K562 (cell line): ENCODE measurements around the gene TDRD9. TPM values are rescaled to one million over a fixed set of nuclear protein-coding genes. Genes with fewer than 3 reads are reported as not detected.

ENCODE experiments used
- CHD2 ChIP-seq: IDR thresholded peaks from 2 replicates; pipeline ENCODE4 v1.6.1; 2011; ENCODE audit warnings: low read depth, low read length
- LARP7 ChIP-seq: fragments of 450-650 bp; IDR thresholded peaks from 2 replicates; pipeline ENCODE4 v1.6.1; 2016
- PPARD ChIP-seq: fragments of 250-450 bp; sonication (Bioruptor Pico); IDR thresholded peaks from 2 replicates; pipeline ENCODE4 v1.8.0; 2022; ENCODE audit warnings: inconsistent platforms, mild to moderate bottlenecking, moderate library complexity
- polyA plus RNA-seq, 8 experiments: library from polyadenylated mRNA; depleted of rRNA in 4 of 8; stranded (reverse) in 5 of 8; unstranded in 3 of 8; fragments of >200 nt; fragmentation: Nextera tagmentation in 2 of 8; fragmentation: Illumina TruSeq in 1 of 8; extraction: Ambion mirVana in 2 of 8; extraction: Trizol in 1 of 8; gene quantifications; 2 replicates each; pipeline versions ENCODE4 v1.2.1 to v1.2.3, GENCODE V29; 2011 to 2014; ENCODE audit warnings: inconsistent platforms in 1 of 8, missing spikeins in 1 of 8
- total RNA-seq, 7 experiments: library from RNA; depleted of rRNA in 6 of 7; stranded (reverse); fragments of >200 nt in 6 of 7; fragmentation: Illumina TruSeq in 2 of 7; extraction: Trizol in 2 of 7; gene quantifications; 2 replicates each; pipeline versions ENCODE4 v1.2.1 to v1.2.3, GENCODE V29; 2011 to 2021; ENCODE audit warnings: low replicate concordance in 1 of 7
- TF ChIP-seq, protein P1 (sequence below): fragments of 250-450 bp; sonication (Bioruptor Pico); IDR thresholded peaks from 2 replicates; pipeline ENCODE4 v1.4.0; 2020; ENCODE audit warnings: mild to moderate bottlenecking, moderate library complexity, borderline replicate concordance
- TF ChIP-seq, protein P2 (sequence below): IDR thresholded peaks from 3 replicates; pipeline ENCODE4 v1.6.1; 2011; ENCODE audit warnings: borderline replicate concordance, mild to moderate bottlenecking; ENCODE audit not compliant: insufficient read length, insufficient read depth

Gene TDRD9
- total and polyA plus RNA-seq, 9 of the 15 experiments (the other 6 are each of a cell fraction or from before 2014, with no cell fraction given), result 0.04 to 0.14 (median 0.04) TPM; not detected in 5

DNA sequence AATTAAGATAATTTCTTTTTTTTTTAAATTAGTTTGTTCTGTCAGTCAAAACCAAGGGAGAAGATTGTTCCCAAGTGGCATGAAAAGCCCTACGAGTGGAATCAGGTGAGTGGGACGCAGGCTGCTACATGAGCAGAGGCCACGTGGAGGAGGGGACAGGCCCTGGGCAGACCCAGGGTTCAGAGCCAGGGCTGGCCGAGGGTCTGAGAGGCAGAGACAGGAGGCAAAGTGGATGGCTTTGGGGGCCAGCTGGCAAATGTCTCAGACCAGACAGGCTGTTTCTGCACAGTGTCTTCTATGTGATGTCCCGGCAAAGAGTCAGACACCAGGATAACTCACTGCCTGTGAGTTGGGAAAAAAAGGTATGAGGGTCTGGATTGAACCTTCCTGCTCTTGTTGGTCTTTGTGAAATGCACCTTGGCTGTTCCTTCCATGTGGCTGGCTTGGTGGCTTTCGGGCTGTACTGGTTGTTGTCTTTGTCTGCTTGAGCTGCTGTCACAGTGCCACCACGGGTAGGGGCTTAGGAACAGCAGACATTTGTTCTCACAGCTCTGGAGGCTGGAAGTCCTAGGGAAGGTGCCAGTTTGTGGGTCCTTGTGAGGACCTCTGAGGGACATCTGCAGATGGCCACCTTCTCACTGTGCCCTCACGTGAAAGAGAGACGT, 121.5 kb downstream of the TDRD9 start (continued):
- TF ChIP-seq, protein P1, sequence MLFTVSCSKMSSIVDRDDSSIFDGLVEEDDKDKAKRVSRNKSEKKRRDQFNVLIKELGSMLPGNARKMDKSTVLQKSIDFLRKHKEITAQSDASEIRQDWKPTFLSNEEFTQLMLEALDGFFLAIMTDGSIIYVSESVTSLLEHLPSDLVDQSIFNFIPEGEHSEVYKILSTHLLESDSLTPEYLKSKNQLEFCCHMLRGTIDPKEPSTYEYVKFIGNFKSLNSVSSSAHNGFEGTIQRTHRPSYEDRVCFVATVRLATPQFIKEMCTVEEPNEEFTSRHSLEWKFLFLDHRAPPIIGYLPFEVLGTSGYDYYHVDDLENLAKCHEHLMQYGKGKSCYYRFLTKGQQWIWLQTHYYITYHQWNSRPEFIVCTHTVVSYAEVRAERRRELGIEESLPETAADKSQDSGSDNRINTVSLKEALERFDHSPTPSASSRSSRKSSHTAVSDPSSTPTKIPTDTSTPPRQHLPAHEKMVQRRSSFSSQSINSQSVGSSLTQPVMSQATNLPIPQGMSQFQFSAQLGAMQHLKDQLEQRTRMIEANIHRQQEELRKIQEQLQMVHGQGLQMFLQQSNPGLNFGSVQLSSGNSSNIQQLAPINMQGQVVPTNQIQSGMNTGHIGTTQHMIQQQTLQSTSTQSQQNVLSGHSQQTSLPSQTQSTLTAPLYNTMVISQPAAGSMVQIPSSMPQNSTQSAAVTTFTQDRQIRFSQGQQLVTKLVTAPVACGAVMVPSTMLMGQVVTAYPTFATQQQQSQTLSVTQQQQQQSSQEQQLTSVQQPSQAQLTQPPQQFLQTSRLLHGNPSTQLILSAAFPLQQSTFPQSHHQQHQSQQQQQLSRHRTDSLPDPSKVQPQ (CRISPR knock-in tag), result no peak
- TF ChIP-seq LARP7, result no peak
- TF ChIP-seq PPARD (CRISPR knock-in tag), result no peak
- TF ChIP-seq, protein P2, sequence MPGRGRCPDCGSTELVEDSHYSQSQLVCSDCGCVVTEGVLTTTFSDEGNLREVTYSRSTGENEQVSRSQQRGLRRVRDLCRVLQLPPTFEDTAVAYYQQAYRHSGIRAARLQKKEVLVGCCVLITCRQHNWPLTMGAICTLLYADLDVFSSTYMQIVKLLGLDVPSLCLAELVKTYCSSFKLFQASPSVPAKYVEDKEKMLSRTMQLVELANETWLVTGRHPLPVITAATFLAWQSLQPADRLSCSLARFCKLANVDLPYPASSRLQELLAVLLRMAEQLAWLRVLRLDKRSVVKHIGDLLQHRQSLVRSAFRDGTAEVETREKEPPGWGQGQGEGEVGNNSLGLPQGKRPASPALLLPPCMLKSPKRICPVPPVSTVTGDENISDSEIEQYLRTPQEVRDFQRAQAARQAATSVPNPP, result no peak
- TF ChIP-seq CHD2, result no peak
- TF ChIP-seq, all 486 proteins: peak for 0
